ENCODE data around the gene PTGER1.
"Not testable (repeated sequence)": the region's sequence is repeated elsewhere in the genome, so short reads cannot be mapped to it uniquely, and the experiment has no call there.

PTGER1 gene

DNA sequence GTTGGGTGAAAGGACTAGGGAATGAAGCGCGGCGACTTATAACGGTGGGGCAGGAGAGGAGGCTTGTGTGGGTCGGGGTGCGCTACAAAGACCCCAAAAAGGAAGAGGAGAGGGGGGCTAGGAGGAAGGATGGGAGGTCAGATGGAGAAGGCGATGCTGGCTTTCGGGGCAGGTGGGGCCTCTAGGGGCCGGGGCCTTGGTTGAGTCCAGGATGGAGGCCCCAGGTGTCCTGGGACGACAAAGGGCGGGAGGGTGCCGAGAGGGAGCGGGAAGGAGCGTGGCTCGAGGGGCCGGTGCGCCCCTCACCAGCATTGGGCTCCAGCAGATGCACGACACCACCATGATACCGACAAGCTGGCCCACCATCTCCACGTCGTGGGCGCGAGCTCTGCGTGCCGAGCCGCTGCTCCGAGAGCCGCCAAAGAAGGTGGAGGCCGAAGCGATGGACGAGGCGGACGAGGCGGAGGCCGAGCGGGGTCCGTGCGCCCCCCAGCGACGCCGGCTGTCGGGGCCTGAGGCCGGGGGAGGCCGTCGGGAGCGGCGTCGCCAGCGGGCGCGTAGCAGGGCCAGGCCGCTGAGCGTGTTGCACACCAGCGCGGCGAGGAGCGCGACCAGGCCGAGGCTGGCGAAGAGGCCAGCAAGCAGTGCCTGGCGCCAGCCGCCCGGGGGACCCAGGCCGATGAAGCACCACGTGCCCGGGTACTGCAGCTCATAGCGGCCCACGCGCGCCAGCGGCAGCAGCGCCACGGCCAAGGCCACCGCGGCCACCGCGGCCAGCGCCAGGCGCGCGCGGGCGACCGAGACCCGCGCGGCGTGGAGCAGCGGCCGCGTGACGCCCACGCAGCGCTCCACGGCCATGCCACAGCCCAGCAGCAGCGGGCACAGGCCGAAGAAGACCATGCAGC, 1.8 kb downstream of the PTGER1 start:
- FAIRE-seq, result no peak

DNA sequence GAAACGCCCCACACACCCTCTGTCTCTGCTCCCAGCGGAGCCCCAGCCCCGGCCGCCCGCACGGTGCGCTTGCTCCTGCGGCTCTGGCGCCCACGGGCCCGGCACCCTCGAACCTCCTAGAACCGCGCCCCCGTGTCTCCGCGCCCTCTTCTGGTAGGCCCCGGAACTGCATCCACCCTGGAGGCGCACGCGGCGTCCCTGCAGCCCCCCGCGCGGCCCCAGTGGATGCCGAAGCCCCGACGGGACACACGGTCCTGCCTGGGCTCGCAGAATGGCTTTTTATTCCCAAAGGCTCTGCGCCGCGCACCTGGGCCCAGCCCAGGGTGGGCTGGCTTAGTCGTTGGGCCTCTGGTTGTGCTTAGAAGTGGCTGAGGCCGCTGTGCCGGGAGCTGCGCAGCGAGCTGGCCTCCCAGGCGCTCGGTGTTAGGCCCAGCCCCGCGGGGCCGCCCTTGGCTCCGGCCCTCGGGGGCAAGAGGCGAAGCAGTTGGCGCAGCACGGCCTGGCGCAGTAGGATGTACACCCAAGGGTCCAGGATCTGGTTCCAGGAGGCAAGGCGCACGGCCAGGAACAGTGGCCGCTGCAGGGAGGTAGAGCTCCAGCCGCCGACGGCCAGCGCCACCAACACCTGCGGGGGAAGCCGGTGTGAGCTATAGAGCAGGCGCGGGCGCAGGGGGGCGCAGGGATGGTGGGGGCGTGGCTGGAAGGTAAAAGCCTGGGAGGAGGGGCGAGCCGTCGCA, 2.8 kb downstream of the PTGER1 start:
- no peak for FAIRE-seq

- FAIRE-seq, result no peak
Observed at GRCh38 chr19:14471436-14472187, 3.5 kb downstream of the PTGER1 start.

GRCh38 chr19:14470031-14470876, 4.9 kb downstream of the PTGER1 start:
- FAIRE-seq, result no peak

DNA sequence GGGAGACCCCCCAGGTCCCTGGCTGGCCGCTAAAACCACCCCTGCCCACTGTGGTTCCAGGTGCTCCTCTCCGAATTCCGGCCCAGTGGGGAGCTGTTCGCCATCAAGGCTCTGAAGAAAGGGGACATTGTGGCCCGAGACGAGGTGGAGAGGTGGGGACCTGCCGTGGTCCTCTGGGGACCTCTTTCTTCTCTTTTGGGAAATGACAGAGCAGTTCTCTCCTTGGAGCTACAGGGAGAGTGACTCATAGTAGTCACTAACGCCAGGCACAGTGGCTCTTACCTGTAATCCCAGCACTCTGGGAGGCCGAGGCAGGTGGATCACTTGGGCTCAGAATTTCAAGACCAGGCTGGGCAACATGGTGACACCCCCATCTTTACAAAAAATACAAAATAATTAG, 7.3 kb downstream of the PTGER1 start:
- FAIRE-seq, result no peak

- FAIRE-seq, result no peak
Observed at GRCh38 chr19:14467391-14467790, 7.8 kb downstream of the PTGER1 start.

GRCh38 chr19:14463747-14464146, 11.4 kb downstream of the PTGER1 start:
- FAIRE-seq, result no peak

GRCh38 chr19:14462401-14462800, 12.8 kb downstream of the PTGER1 start:
- not testable (repeated sequence) for FAIRE-seq

DNA sequence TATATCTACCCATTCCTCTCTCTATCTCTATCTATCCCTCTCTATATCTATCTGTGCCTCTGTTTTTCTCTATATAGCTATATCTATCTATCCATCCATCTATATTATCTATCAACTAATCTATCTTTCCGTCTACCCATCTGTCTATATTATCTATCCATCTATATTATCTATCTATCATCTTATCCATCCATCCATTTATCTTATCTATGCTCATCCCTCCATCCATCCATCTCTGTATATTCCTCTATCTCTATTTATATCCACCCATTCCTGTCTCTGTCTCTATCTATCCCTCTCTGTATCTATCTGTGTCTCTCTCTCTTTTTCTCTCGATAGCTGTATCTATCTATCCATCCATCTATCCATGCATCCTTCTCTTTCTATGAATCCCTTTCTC, 14.2 kb downstream of the PTGER1 start:
- no peak for FAIRE-seq

GRCh38 chr19:14459703-14460102, 15.5 kb downstream of the PTGER1 start:
- no peak for FAIRE-seq

- not testable (repeated sequence) for FAIRE-seq
Observed at GRCh38 chr19:14452303-14452702, 22.9 kb downstream of the PTGER1 start.

DNA sequence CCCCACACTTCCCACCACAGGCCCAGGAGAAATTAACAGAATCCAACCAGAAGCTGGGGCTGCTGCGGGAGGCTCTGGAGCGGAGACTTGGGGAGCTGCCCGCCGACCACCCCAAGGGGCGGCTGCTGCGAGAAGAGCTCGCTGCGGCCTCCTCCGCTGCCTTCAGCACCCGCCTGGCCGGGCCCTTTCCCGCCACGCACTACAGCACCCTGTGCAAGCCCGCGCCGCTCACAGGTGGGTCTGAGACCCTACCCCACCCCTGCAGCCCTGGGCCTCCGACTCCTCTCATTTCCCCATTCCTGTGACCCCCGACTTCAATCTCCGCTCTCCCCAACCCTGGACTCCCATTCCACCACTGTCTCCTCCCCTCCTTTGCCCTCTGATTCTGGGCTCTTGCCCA, 24.3 kb downstream of the PTGER1 start:
- no peak for FAIRE-seq

DNA sequence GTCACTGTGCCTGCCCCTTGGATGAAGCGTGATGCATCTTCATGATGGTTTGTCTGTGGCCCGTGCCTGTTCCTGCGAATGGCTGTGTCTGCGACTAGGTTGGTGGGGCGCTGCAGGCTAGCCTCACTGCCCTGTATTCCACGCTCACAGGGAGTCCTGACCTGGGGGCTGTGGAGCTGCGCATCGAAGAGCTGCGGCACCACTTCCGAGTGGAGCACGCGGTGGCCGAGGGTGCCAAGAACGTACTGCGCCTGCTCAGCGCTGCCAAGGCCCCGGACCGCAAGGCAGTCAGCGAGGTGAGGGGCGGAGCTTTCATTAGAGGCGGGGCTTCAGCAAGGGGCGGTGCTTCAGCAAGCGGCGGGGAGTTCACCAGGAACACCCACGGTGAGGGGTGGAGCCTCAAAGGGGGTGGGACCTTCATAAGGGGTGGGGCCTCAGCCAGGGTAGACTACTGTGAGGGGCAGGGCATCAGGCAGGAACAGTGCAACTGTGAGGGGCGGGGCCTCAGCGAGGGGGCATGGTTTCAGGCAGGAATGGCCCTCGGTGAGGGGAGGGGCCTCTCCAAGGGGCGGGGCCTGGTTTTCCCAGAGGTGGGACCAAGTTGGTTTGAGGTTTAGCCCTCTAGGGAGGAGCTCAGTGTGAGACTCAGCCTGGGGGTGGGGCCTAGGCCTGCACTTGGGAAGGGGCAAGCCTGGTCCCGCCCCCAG, 24.8 kb downstream of the PTGER1 start:
- no peak for FAIRE-seq

- FAIRE-seq, result no peak
Observed at GRCh38 chr19:14449321-14449720, 25.8 kb downstream of the PTGER1 start.

- no peak for FAIRE-seq
Observed at GRCh38 chr19:14446336-14447036, 28.7 kb downstream of the PTGER1 start.

DNA sequence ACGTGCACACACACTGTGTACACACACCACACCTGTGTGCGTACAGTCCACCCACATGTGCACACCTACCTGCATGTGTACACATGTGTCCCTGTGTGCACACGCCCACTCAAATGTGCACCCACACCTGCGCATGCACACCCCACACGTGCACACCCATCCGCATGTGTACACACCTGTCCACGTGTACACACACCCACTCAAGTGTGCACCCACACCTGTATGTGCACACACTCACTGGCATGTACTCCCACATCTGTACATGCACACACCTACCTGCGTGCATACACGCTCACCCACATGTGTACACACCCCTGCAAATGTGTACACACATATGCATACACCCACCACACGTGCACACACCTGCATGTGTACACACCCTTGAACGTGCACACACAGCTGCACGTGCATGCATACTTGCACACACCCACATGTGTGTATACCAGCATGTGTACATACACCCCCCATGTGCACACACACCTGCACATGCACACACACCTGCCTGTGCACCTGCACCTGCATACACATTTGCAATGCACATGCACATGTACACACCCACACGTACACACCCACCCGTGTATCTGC, 31.4 kb downstream of the PTGER1 start:
- FAIRE-seq, result no peak

GRCh38 chr19:14442891-14443631, 32.1 kb downstream of the PTGER1 start:
- no peak for FAIRE-seq

DNA sequence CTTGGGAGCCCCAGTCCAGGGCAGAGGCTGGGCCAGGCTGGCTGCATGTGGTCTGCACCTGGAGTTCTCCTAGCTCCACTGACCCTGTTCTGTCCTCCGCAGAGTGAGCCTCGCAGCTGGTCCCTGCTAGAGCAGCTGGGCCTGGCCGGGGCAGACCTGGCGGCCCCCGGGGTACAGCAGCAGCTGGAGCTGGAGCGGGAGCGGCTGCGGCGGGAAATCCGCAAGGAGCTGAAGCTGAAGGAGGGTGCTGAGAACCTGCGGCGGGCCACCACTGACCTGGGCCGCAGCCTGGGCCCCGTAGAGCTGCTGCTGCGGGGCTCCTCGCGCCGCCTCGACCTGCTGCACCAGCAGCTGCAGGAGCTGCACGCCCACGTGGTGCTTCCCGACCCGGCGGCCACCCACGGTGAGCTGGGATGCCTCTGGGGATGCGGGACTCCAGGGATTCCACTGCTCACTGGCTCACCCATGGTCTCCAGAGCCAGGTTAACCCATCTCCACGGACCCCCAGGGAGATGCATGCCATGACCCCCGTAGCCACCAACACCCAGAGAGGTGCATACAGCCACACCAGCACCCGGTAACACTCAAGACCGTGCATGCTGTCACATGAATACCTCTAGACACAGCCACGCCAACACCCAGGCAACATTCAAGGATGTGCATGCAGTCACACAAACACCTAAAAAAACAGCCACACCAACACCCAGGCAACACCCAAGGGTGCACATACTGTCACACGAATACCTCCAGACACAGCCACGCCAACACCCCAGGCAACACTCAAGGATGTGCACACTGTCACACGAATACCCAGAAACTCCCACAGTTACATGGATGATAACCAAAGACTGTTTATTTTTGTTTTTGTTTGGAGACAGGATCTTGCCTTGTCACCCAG, 33.9 kb downstream of the PTGER1 start:
- no peak for FAIRE-seq

DNA sequence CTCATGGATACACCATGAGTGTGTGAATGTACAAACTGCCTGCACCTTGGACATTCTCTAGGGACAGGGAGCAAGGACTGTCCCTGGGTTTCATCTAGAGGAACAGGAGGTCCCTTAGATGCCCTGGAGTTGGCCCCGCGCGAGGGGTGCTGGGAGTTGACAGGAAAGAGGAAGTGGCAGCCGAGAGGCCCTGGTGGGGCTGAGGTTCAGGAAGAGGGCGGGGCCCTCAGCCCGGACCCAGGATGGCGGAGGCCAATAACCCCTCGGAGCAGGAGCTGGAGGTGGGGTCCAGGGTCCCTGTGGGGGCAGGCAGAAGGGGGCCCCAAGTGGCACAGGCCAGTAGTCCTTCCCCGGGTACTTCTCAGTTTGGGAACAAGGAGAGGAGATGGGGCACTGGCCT, 35.1 kb downstream of the PTGER1 start:
- FAIRE-seq, result no peak

Measured in TTC549 (cell line).